ENCODE measurements around the gene NUDT22.

Gene NUDT22

GRCh38 chr11:64275031-64275800 lies 49.1 kb downstream of the NUDT22 start:
- no peak for DNase-seq (ENCODE audit: low read depth)

GRCh38 chr11:64275841-64276240 lies 49.8 kb downstream of the NUDT22 start:
- DNase-seq (ENCODE audit: low read depth): no peak

GRCh38 chr11:64276653-64277431 lies 50.8 kb downstream of the NUDT22 start:
- no peak for DNase-seq (ENCODE audit: low read depth)

- DNase-seq (ENCODE audit: low read depth): no peak
Observed at GRCh38 chr11:64278576-64279190, 52.6 kb downstream of the NUDT22 start.

Data from non-pigmented ciliary epithelial cell (primary cell).